Measurements from ENCODE around the gene GFI1. TPM values are rescaled to one million over a fixed set of nuclear protein-coding genes. Genes with fewer than 3 reads are reported as not detected.

Gene GFI1
- total RNA-seq, 4 donors from 2014 or later, result 0.36 to 0.48 TPM; not detected in 2

DNA sequence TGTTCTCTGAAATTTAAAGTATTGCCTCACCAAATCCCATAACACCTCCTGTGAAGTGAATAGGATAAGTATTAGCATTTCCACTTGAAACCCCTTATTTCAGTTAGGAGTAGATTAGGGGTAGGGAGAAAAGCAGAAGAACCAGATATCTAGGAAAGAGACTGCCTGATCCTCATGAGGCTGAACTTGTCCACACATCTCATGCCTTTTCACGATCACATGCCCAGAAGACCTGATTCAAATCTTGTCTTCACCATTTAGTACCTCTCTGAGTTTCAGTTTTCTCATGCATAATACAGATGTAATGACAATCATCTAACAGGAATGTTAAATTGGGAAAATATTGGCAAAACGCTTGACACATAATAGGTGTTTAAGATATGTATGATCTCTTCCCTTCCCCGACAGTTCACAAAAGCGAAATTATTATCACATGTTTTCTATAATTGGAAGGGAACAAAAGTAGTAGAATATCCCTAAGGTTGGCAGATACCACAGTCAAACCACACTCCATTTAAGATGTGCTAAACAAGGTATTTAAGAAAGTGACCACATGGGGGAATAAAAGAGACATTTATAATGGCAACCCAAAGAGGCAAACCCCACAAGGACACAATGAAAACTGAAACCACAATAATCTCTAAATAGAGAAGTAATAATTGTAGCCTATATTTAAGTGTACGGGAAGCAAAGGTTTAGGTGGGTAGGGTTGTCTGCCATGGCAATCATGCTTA lies 25.2 kb downstream of the GFI1 start:
- no peaks in the 10 kb centered on the region for H3K36me3 ChIP-seq
- TF ChIP-seq POLR2AphosphoS5 (IDR thresholded peaks at IDR 0.05) (no peak), POLR2A (IDR thresholded peaks at IDR 0.05) (no peak), EP300 (IDR thresholded peaks at IDR 0.05) (no peak)
- TF ChIP-seq, protein P1, sequence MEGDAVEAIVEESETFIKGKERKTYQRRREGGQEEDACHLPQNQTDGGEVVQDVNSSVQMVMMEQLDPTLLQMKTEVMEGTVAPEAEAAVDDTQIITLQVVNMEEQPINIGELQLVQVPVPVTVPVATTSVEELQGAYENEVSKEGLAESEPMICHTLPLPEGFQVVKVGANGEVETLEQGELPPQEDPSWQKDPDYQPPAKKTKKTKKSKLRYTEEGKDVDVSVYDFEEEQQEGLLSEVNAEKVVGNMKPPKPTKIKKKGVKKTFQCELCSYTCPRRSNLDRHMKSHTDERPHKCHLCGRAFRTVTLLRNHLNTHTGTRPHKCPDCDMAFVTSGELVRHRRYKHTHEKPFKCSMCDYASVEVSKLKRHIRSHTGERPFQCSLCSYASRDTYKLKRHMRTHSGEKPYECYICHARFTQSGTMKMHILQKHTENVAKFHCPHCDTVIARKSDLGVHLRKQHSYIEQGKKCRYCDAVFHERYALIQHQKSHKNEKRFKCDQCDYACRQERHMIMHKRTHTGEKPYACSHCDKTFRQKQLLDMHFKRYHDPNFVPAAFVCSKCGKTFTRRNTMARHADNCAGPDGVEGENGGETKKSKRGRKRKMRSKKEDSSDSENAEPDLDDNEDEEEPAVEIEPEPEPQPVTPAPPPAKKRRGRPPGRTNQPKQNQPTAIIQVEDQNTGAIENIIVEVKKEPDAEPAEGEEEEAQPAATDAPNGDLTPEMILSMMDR (IDR thresholded peaks at IDR 0.05), result no peak
- no peaks in the 10 kb centered on the region for H3K27me3 ChIP-seq
- H3K4me1 ChIP-seq, result no peaks in the 10 kb centered on the region
- WGBS, result 77% methylated on average over 5 of the region's 5 CpGs
- no peak overlapping the region for H3K4me3 ChIP-seq
- H3K9me3 ChIP-seq, result no peaks in the 10 kb centered on the region
- no peak overlapping the region for H3K27ac ChIP-seq
- DNase-seq (ENCODE audit: low spot score in 2 of 2), result no peak

GRCh38 chr1:92459871-92460320 lies 26.8 kb downstream of the GFI1 start:
- Histone ChIP-seq H3K36me3 (no peaks in the 10 kb centered on the region), H3K27me3 (no peaks in the 10 kb centered on the region), H3K4me3 (no peak overlapping the region), H3K9me3 (no peaks in the 10 kb centered on the region), H3K27ac (no peak overlapping the region), H3K4me1 (no peaks in the 10 kb centered on the region)
- no peak for DNase-seq (ENCODE audit: low spot score in 2 of 2)
- TF ChIP-seq, protein P1 (IDR thresholded peaks at IDR 0.05), result no peak
- TF ChIP-seq EP300 (IDR thresholded peaks at IDR 0.05), result no peak
- no peak for TF ChIP-seq POLR2AphosphoS5 (IDR thresholded peaks at IDR 0.05)
- no peak for TF ChIP-seq POLR2A (IDR thresholded peaks at IDR 0.05)
- WGBS, result 58% methylated on average over 4 of the region's 4 CpGs

- H3K9me3 ChIP-seq, result no peaks in the 10 kb centered on the region
- H3K4me1 ChIP-seq, result no peaks in the 10 kb centered on the region
- no peak overlapping the region for H3K4me3 ChIP-seq
- no peak overlapping the region for H3K27ac ChIP-seq
- 79% methylated on average over 2 of the region's 2 CpGs for WGBS
- no peaks in the 10 kb centered on the region for H3K27me3 ChIP-seq
- TF ChIP-seq, protein P1 (IDR thresholded peaks at IDR 0.05), result no peak
- TF ChIP-seq EP300 (IDR thresholded peaks at IDR 0.05), result no peak
- no peak for TF ChIP-seq POLR2AphosphoS5 (IDR thresholded peaks at IDR 0.05)
- no peak for TF ChIP-seq POLR2A (IDR thresholded peaks at IDR 0.05)
- DNase-seq (ENCODE audit: low spot score in 2 of 2), result no peak
- H3K36me3 ChIP-seq, result no peaks in the 10 kb centered on the region
Measured at GRCh38 chr1:92458146-92458545, 28.6 kb downstream of the GFI1 start.

DNA sequence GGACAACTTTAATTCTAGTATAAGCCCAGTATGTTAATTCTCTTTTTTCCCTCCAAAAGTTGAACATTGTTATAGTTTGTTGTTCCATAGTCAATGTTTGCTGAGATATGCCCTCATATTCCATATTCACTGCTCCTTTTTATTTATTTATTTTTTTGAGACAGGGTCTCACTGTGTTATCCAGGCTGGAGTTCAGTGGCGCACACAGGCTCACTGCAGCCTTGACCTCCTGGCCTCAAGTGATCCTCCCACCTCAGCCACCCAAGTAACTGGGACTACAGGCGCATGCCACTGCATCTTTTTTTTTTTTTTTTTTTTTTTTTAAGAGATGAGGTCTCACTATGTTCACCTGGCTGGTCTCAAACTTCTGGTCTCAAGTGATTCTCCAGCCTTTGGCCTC lies 38.7 kb downstream of the GFI1 start:
- no peak overlapping the region for H3K4me3 ChIP-seq
- TF ChIP-seq, protein P1 (IDR thresholded peaks at IDR 0.05), result no peak
- no peak for TF ChIP-seq POLR2A (IDR thresholded peaks at IDR 0.05)
- TF ChIP-seq EP300 (IDR thresholded peaks at IDR 0.05), result no peak
- TF ChIP-seq POLR2AphosphoS5 (IDR thresholded peaks at IDR 0.05), result no peak
- H3K27ac ChIP-seq, result no peak overlapping the region
- 89% methylated on average over 2 of the region's 2 CpGs for WGBS
- no peaks in the 10 kb centered on the region for H3K27me3 ChIP-seq
- H3K4me1 ChIP-seq, result no peaks in the 10 kb centered on the region
- no peak for DNase-seq (ENCODE audit: low spot score in 2 of 2)
- no peaks in the 10 kb centered on the region for H3K9me3 ChIP-seq
- H3K36me3 ChIP-seq, result no peaks in the 10 kb centered on the region

GRCh38 chr1:92447033-92447681 lies 39.6 kb downstream of the GFI1 start:
- H3K27me3 ChIP-seq, result no peaks in the 10 kb centered on the region
- no peak overlapping the region for H3K27ac ChIP-seq
- 45% methylated on average over 3 of the region's 3 CpGs for WGBS
- no peaks in the 10 kb centered on the region for H3K4me1 ChIP-seq
- H3K36me3 ChIP-seq, result no peaks in the 10 kb centered on the region
- no peak for DNase-seq (ENCODE audit: low spot score in 2 of 2)
- TF ChIP-seq, protein P1 (IDR thresholded peaks at IDR 0.05), result no peak
- no peak for TF ChIP-seq POLR2AphosphoS5 (IDR thresholded peaks at IDR 0.05)
- TF ChIP-seq POLR2A (IDR thresholded peaks at IDR 0.05), result no peak
- no peak for TF ChIP-seq EP300 (IDR thresholded peaks at IDR 0.05)
- H3K9me3 ChIP-seq, result no peaks in the 10 kb centered on the region
- no peak overlapping the region for H3K4me3 ChIP-seq
